ENCODE data around the gene FGFR3. TPM values are rescaled to one million over a fixed set of nuclear protein-coding genes. Genes with fewer than 3 reads are reported as not detected.
A peak's percentile ranks its signal among the peaks of the same experiment; 100 is the strongest.

Gene FGFR3
- total and polyA plus RNA-seq, 9 of the 15 experiments (the other 6 are each of a cell fraction or from before 2014, with no cell fraction given) = 1.2 to 60.4 (median 12.7) TPM

DNA sequence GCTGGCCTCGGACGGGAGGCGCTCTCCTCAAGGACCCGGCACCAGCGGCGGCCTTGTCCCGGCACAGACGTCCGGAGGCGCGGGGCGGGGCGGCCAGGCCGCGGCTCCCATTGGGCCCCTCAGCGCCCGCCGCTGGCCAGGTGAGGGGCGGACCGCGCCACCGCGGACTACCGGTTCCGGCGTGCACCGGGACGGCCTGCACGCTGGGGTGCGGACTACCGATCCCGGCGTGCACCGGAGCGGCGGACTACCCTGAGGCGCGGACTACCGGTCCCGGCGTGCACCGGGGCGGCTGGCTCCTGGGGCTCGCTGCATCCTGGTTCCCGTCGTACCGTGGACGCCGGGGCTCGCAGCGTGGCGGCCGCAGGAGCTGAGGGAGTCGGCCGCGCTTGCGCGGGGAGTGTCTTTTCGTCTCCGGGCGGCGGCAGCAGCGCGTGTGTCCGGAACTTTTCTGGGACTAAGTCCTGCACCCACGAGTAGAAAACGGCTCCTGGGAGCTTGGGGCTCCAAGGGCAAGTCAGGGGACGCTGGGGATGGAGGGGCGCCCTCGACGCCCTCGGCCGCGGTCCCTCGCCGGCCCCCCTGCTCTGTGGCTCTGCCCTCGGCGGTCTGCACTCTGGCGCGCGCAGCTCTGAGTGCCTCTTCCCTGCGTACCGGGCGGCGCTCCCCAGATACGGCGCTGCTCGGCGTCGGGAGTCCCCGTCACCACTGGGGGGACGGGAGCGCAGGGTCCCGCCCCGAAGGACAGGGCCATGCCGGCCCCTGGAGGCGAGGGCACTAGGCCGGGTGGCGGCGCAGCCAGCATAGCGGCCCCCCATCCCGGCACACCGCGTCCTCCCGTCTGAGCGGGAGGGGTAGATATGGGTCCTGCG, 63.2 kb downstream of the FGFR3 start, which contains the start of gene LETM1 (continued):
- TF ChIP-seq, protein P1, sequence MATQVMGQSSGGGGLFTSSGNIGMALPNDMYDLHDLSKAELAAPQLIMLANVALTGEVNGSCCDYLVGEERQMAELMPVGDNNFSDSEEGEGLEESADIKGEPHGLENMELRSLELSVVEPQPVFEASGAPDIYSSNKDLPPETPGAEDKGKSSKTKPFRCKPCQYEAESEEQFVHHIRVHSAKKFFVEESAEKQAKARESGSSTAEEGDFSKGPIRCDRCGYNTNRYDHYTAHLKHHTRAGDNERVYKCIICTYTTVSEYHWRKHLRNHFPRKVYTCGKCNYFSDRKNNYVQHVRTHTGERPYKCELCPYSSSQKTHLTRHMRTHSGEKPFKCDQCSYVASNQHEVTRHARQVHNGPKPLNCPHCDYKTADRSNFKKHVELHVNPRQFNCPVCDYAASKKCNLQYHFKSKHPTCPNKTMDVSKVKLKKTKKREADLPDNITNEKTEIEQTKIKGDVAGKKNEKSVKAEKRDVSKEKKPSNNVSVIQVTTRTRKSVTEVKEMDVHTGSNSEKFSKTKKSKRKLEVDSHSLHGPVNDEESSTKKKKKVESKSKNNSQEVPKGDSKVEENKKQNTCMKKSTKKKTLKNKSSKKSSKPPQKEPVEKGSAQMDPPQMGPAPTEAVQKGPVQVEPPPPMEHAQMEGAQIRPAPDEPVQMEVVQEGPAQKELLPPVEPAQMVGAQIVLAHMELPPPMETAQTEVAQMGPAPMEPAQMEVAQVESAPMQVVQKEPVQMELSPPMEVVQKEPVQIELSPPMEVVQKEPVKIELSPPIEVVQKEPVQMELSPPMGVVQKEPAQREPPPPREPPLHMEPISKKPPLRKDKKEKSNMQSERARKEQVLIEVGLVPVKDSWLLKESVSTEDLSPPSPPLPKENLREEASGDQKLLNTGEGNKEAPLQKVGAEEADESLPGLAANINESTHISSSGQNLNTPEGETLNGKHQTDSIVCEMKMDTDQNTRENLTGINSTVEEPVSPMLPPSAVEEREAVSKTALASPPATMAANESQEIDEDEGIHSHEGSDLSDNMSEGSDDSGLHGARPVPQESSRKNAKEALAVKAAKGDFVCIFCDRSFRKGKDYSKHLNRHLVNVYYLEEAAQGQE (IDR thresholded peaks at IDR 0.05; ENCODE audit: borderline replicate concordance) = 0 out of 2 replicates have a peak, but pooled peaks have one; percentile 10
- TF ChIP-seq, protein P1 (CRISPR knock-in tag; IDR thresholded peaks at IDR 0.05; ENCODE audit: low read depth) = no peak; the same call in 1 of the 2 replicates
- TF ChIP-seq ZNF239 (CRISPR knock-in tag; IDR thresholded peaks at IDR 0.05) (no peak), CBX8 (IDR thresholded peaks at IDR 0.05; ENCODE audit: borderline replicate concordance, extremely low read depth, low read depth, low read length, poor library complexity, severe bottlenecking) (no peak), SRF (CRISPR knock-in tag; IDR thresholded peaks at IDR 0.05) (0 out of 4 replicates have a peak, but pooled peaks of 1 of the 2 experiments have one; percentile 36), YY1 (IDR thresholded peaks at IDR 0.05; ENCODE audit: borderline replicate concordance in 1 of 3, control insufficient read depth in 1 of 3, extremely low read depth in 1 of 3, insufficient read depth in 3 of 3, insufficient read length in 1 of 3, insufficient replicate concordance in 2 of 3, low read depth in 1 of 3, low read length in 2 of 3) (peak in 2 of 3 experiments; percentile 64 to 68), NFATC3 (IDR thresholded peaks at IDR 0.05) (no peak), ZNF717 (CRISPR knock-in tag; IDR thresholded peaks at IDR 0.05) (no peak), NR2C2 (CRISPR knock-in tag; IDR thresholded peaks at IDR 0.05) (peak; percentile 76; the same call in 1 of the 2 replicates), NR2C2 (tag; IDR thresholded peaks at IDR 0.05) (peak; percentile 91), PHTF2 (CRISPR knock-in tag; IDR thresholded peaks at IDR 0.05) (no peak), MAFG (tag; conservative IDR thresholded peaks at IDR 0.05) (no peak), NRF1 (conservative IDR thresholded peaks at IDR 0.05 in 1 of 2, IDR thresholded peaks at IDR 0.05 in 1 of 2) (peak; percentile 93 to 95)
- TF ChIP-seq, protein P2, sequence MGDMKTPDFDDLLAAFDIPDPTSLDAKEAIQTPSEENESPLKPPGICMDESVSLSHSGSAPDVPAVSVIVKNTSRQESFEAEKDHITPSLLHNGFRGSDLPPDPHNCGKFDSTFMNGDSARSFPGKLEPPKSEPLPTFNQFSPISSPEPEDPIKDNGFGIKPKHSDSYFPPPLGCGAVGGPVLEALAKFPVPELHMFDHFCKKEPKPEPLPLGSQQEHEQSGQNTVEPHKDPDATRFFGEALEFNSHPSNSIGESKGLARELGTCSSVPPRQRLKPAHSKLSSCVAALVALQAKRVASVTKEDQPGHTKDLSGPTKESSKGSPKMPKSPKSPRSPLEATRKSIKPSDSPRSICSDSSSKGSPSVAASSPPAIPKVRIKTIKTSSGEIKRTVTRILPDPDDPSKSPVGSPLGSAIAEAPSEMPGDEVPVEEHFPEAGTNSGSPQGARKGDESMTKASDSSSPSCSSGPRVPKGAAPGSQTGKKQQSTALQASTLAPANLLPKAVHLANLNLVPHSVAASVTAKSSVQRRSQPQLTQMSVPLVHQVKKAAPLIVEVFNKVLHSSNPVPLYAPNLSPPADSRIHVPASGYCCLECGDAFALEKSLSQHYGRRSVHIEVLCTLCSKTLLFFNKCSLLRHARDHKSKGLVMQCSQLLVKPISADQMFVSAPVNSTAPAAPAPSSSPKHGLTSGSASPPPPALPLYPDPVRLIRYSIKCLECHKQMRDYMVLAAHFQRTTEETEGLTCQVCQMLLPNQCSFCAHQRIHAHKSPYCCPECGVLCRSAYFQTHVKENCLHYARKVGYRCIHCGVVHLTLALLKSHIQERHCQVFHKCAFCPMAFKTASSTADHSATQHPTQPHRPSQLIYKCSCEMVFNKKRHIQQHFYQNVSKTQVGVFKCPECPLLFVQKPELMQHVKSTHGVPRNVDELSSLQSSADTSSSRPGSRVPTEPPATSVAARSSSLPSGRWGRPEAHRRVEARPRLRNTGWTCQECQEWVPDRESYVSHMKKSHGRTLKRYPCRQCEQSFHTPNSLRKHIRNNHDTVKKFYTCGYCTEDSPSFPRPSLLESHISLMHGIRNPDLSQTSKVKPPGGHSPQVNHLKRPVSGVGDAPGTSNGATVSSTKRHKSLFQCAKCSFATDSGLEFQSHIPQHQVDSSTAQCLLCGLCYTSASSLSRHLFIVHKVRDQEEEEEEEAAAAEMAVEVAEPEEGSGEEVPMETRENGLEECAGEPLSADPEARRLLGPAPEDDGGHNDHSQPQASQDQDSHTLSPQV (IDR thresholded peaks at IDR 0.05) = peak; percentile 58
